Testis (tissue), 3 donors: ENCODE data around the gene LAMB4. TPM values are rescaled to one million over a fixed set of nuclear protein-coding genes. Genes with fewer than 3 reads are reported as not detected.

Experiments
- DNase-seq: peaks from one replicate; pipeline ENCODE4 v3.0.0-alpha.2; 2019
- H3K27ac ChIP-seq, 2 donors: fragments of 200-600 bp; sonication (generic); one replicate each; pipeline ENCODE4 v1.5.1; 2019
- H3K27me3 ChIP-seq: fragments of 200-600 bp; sonication (generic); one replicate; pipeline ENCODE4 v1.5.1; 2019
- H3K36me3 ChIP-seq: fragments of 200-600 bp; sonication (generic); one replicate; pipeline ENCODE4 v1.5.1; 2017; ENCODE audit warnings: low read depth; ENCODE audit errors: missing control alignments
- H3K4me1 ChIP-seq: fragments of 200-600 bp; sonication (generic); one replicate; pipeline ENCODE4 v1.5.1; 2019
- H3K4me3 ChIP-seq, 2 donors: fragments of 200-600 bp; sonication (generic); one replicate each; pipeline ENCODE4 v1.5.1; 2017 to 2019
- H3K9me3 ChIP-seq: fragments of 200-600 bp; sonication (generic); one replicate; pipeline ENCODE4 v1.5.1; 2017
- CTCF ChIP-seq, 3 experiments: fragments of 450-650 bp in 2 of 3; fragments of 200-600 bp in 1 of 3; sonication (generic) in 1 of 3; IDR thresholded peaks; one replicate each; pipeline ENCODE4 v1.5.1; 2016 to 2019; ENCODE audit warnings: antibody characterized with exemption in 3 of 3, mild to moderate bottlenecking in 2 of 3, moderate library complexity in 1 of 3
- POLR2A ChIP-seq: fragments of 450-650 bp; IDR thresholded peaks from one replicate; pipeline ENCODE4 v1.6.1; 2017; ENCODE audit warnings: antibody characterized with exemption, mild to moderate bottlenecking, moderate library complexity
- WGBS, 2 donors: methylation state at CpG; one replicate each; pipeline ENCODE4 v1.1.5; 2018; 5-methylcytosine and 5-hydroxymethylcytosine counted together
- intact Hi-C: fragments of 100-400 bp; cut with DNase I; formaldehyde crosslinking; loops from one replicate; pipeline ENCODE4 v1.15.1; 2023; ENCODE audit warnings: low total_unique reads
- polyA plus RNA-seq: library from polyadenylated mRNA; stranded (reverse); fragments of 350-450 nt; fragmentation: Illumina TruSeq; extraction: RNeasy Lipid Tissue Mini Kit (QIAGEN cat#74804); gene quantifications from one replicate; pipeline ENCODE4 v1.2.3, GENCODE V29; 2014; ENCODE audit warnings: low read depth, low replicate concordance; ENCODE audit not compliant: insufficient read depth
- total RNA-seq, 2 donors: library from RNA; depleted of rRNA; stranded (reverse); fragments of >200 nt; gene quantifications; one replicate each; pipeline ENCODE4 v1.2.3, GENCODE V29; 2016

LAMB4 gene
- total and polyA plus RNA-seq, 3 donors from 2014 or later, result 2.8 to 3.1 (median 3.0) TPM

- H3K9me3 ChIP-seq, result no peaks in the 10 kb centered on the region
- H3K36me3 ChIP-seq, result no peaks in the 10 kb centered on the region
- no peak overlapping the region for H3K4me3 ChIP-seq
- DNase-seq, result no peak
- WGBS, 2 donors, result 58 to 77% methylated on average over 2 of the region's 2 CpGs
- H3K27ac ChIP-seq, result no peak overlapping the region
- intact Hi-C loops, result no loop called here
- H3K4me1 ChIP-seq, result no peaks in the 10 kb centered on the region
- no peaks in the 10 kb centered on the region for H3K27me3 ChIP-seq
- no peak for TF ChIP-seq POLR2A
- no peak for TF ChIP-seq CTCF (IDR thresholded peaks at IDR 0.05)
Measured at GRCh38 chr7:108112683-108113082, 17.5 kb downstream of the LAMB4 start.

GRCh38 chr7:108109221-108109908 lies 20.8 kb downstream of the LAMB4 start:
- peak; percentile 24 for DNase-seq

GRCh38 chr7:108108131-108108530 lies 22.0 kb downstream of the LAMB4 start:
- Histone ChIP-seq H3K9me3 (no peaks in the 10 kb centered on the region), H3K27ac (no peak overlapping the region), H3K36me3 (no peaks in the 10 kb centered on the region), H3K27me3 (no peaks in the 10 kb centered on the region), H3K4me1 (no peaks in the 10 kb centered on the region), H3K4me3 (no peak overlapping the region)
- TF ChIP-seq CTCF (IDR thresholded peaks at IDR 0.05) (no peak), POLR2A (no peak)
- no peak for DNase-seq
- intact Hi-C loops, result no loop called here

More at GRCh38 chr7:108109221-108109908, 20.8 kb downstream of the LAMB4 start:
- 74 to 78% methylated on average over 2 of the region's 2 CpGs for WGBS, 2 donors
- Histone ChIP-seq H3K9me3 (no peaks in the 10 kb centered on the region), H3K27ac (no peak overlapping the region), H3K27me3 (no peaks in the 10 kb centered on the region), H3K36me3 (no peaks in the 10 kb centered on the region), H3K4me3 (no peak overlapping the region), H3K4me1 (no peaks in the 10 kb centered on the region)
- TF ChIP-seq CTCF (IDR thresholded peaks at IDR 0.05), result peak in 1 of 3 experiments; percentile 24
- TF ChIP-seq POLR2A, result no peak
- intact Hi-C loops, result no loop called here

DNA sequence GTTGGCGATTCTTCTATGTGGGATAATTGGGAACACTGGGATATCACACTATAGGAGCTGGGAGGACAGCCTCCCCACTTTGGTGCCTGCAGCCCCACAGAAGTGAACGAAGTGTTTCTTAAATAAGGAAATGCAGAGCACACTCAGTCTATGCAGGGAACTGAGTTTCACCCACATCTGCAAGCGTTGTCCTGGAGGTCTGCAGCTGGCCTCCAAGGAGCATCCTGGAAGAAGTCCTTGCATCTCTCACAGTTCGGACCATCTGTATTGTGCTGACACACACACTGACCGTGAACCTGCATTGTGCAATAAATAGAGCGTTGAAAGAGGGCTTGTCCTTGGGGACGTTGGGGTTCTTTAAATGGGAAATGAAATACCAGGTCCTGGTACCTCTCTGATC lies 25.8 kb downstream of the LAMB4 start:
- intact Hi-C loops, result no loop called here

More for the DNA sequence above, 25.8 kb downstream of the LAMB4 start:
- TF ChIP-seq CTCF (IDR thresholded peaks at IDR 0.05), result no peak
- H3K4me3 ChIP-seq, result no peak overlapping the region
- no peak for DNase-seq
- no peak overlapping the region for H3K27ac ChIP-seq
- no peaks in the 10 kb centered on the region for H3K4me1 ChIP-seq
- 69 to 73% methylated on average over 7 of the region's 7 CpGs for WGBS, 2 donors
- H3K27me3 ChIP-seq, result no peaks in the 10 kb centered on the region
- H3K9me3 ChIP-seq, result no peaks in the 10 kb centered on the region
- H3K36me3 ChIP-seq, result no peaks in the 10 kb centered on the region
